ENCODE data around the gene FGD6. TPM values are rescaled to one million over a fixed set of nuclear protein-coding genes. Genes with fewer than 3 reads are reported as not detected.

Gene FGD6
- total RNA-seq, 1 donor from 2014 or later, result 11.9 TPM

GRCh38 chr12:95150501-95150900 lies 66.8 kb downstream of the FGD6 start:
- H3K36me3 Mint-ChIP-seq (ENCODE audit: unreplicated experiment), result peaks cover 11% of the 10 kb centered on the region
- no peak overlapping the region for H3K27ac Mint-ChIP-seq (ENCODE audit: unreplicated experiment)
- H3K4me1 Mint-ChIP-seq (ENCODE audit: unreplicated experiment), result peaks cover 11% of the 10 kb centered on the region
- no peak for DNase-seq (ENCODE audit: extremely low spot score, unreplicated experiment)
- no peaks in the 10 kb centered on the region for H3K9me3 Mint-ChIP-seq (ENCODE audit: unreplicated experiment)
- TF ChIP-seq CTCF (IDR thresholded peaks at IDR 0.05), result no peak
- no peak overlapping the region for H3K4me3 Mint-ChIP-seq (ENCODE audit: unreplicated experiment)
- H3K27me3 Mint-ChIP-seq (ENCODE audit: unreplicated experiment), result no peaks in the 10 kb centered on the region

GRCh38 chr12:95147866-95148265 lies 69.4 kb downstream of the FGD6 start:
- Mint-ChIP-seq H3K4me3 (ENCODE audit: unreplicated experiment) (no peak overlapping the region), H3K4me1 (ENCODE audit: unreplicated experiment) (peaks cover 11% of the 10 kb centered on the region), H3K27me3 (ENCODE audit: unreplicated experiment) (no peaks in the 10 kb centered on the region), H3K36me3 (ENCODE audit: unreplicated experiment) (peaks cover 8% of the 10 kb centered on the region), H3K27ac (ENCODE audit: unreplicated experiment) (no peak overlapping the region), H3K9me3 (ENCODE audit: unreplicated experiment) (no peaks in the 10 kb centered on the region)
- no peak for TF ChIP-seq CTCF (IDR thresholded peaks at IDR 0.05)
- DNase-seq (ENCODE audit: extremely low spot score, unreplicated experiment), result no peak

GRCh38 chr12:95146769-95147168 lies 70.5 kb downstream of the FGD6 start:
- Mint-ChIP-seq H3K9me3 (ENCODE audit: unreplicated experiment) (no peaks in the 10 kb centered on the region), H3K36me3 (ENCODE audit: unreplicated experiment) (peaks cover 4% of the 10 kb centered on the region)

GRCh38 chr12:95143621-95144205 lies 73.6 kb downstream of the FGD6 start:
- no peaks in the 10 kb centered on the region for H3K27me3 Mint-ChIP-seq (ENCODE audit: unreplicated experiment)
- no peaks in the 10 kb centered on the region for H3K9me3 Mint-ChIP-seq (ENCODE audit: unreplicated experiment)
- no peak for DNase-seq (ENCODE audit: extremely low spot score, unreplicated experiment)
- peaks cover 2% of the 10 kb centered on the region for H3K36me3 Mint-ChIP-seq (ENCODE audit: unreplicated experiment)
- H3K27ac Mint-ChIP-seq (ENCODE audit: unreplicated experiment), result no peak overlapping the region
- H3K4me1 Mint-ChIP-seq (ENCODE audit: unreplicated experiment), result peaks cover 11% of the 10 kb centered on the region
- H3K4me3 Mint-ChIP-seq (ENCODE audit: unreplicated experiment), result no peak overlapping the region
- TF ChIP-seq CTCF (IDR thresholded peaks at IDR 0.05), result no peak

More at GRCh38 chr12:95146769-95147168, 70.5 kb downstream of the FGD6 start:
- Mint-ChIP-seq H3K4me1 (ENCODE audit: unreplicated experiment) (peaks cover 11% of the 10 kb centered on the region), H3K27me3 (ENCODE audit: unreplicated experiment) (no peaks in the 10 kb centered on the region), H3K4me3 (ENCODE audit: unreplicated experiment) (no peak overlapping the region), H3K27ac (ENCODE audit: unreplicated experiment) (no peak overlapping the region)
- no peak for TF ChIP-seq CTCF (IDR thresholded peaks at IDR 0.05)
- DNase-seq (ENCODE audit: extremely low spot score, unreplicated experiment), result no peak

- TF ChIP-seq CTCF (IDR thresholded peaks at IDR 0.05), result no peak
- H3K36me3 Mint-ChIP-seq (ENCODE audit: unreplicated experiment), result peaks cover 8% of the 10 kb centered on the region
- no peak for DNase-seq (ENCODE audit: extremely low spot score, unreplicated experiment)
- no peak overlapping the region for H3K4me3 Mint-ChIP-seq (ENCODE audit: unreplicated experiment)
- no peaks in the 10 kb centered on the region for H3K27me3 Mint-ChIP-seq (ENCODE audit: unreplicated experiment)
- peaks cover 11% of the 10 kb centered on the region for H3K4me1 Mint-ChIP-seq (ENCODE audit: unreplicated experiment)
- H3K9me3 Mint-ChIP-seq (ENCODE audit: unreplicated experiment), result no peaks in the 10 kb centered on the region
- no peak overlapping the region for H3K27ac Mint-ChIP-seq (ENCODE audit: unreplicated experiment)
These were observed 74.7 kb downstream of the FGD6 start for GRCh38 chr12:95142431-95143151.
